Tongue (tissue), 2 donors: ENCODE measurements around the gene KCNK7. TPM values are rescaled to one million over a fixed set of nuclear protein-coding genes. Genes with fewer than 3 reads are reported as not detected.
A peak's percentile ranks its signal among the peaks of the same experiment; 100 is the strongest.
"Not testable (repeated sequence)": the region's sequence is repeated elsewhere in the genome, so short reads cannot be mapped to it uniquely, and the experiment has no call there.

Experiments
- DNase-seq: peaks from one replicate; pipeline ENCODE4 v3.0.0-alpha.2; 2015
- total RNA-seq: library from RNA; depleted of rRNA; stranded (reverse); fragments of >200 nt; gene quantifications from one replicate; pipeline ENCODE4 v1.2.3, GENCODE V29; 2014

Gene KCNK7
- total RNA-seq, 1 donor from 2014 or later, result 4.2 TPM

DNA sequence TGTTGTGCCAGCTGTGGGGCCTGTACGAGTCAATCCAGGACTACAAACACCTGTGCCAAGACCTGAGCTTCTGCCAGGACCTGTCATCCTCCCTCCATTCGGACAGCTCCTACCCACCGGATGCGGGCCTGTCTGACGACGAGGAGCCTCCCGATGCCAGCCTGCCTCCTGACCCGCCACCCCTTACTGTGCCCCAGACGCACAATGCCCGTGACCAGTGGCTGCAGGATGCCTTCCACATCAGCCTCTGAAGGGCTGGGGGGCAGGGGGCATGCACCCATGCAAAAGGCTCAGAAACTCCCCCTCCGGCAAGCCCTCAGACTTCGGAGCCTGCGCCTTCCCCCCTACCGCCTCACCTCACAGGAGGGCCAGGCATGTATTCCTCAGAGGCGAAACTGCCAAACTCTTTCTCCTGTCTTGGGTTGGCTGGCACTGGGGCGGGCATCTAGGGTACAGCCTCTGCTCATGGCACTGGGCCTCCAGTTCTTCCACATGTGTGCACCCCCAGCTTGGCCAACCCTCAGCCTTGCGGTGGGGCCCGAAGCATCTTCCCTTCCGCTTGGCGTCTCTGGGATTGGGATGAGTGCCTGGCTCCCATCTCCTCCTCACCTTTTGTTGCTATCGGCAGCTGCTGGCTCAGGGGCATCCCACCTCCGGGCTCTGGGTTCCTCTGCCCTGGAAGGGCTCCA lies 22.1 kb downstream of the KCNK7 start:
- no peak for DNase-seq

DNA sequence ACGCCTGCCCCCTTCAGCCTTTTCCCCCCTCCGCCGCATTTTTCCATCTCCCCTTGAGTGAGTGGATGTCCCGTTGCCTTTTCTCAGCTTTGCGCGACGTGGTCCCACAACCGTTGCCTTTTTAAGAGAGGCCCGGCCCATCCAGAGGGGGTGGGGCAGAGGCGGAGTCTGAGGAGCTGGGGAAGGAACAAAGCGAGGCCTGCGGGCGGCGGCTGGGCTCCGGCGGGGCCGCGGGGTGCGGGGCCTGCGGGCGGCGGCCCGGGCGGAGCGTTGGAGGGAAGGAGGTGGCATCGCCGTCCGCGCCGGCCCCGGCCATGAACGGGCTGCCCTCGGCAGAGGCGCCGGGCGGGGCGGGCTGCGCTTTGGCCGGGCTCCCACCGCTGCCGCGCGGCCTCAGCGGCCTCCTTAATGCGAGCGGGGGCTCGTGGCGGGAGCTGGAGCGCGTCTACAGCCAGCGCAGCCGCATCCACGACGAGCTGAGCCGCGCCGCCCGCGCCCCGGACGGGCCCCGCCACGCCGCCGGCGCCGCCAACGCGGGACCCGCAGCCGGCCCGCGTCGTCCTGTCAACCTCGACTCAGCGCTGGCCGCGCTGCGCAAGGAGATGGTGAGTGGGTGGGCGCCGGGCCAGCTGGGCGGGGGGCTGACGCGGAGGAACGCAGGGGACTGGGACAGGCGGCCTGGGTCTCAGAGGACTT lies 23.1 kb downstream of the KCNK7 start, which contains the start of gene FAM89B:
Gene FAM89B (plus strand): TSS at position 183 of the 696 bp plus-strand sequence. CDS start 132 bp downstream, at position 315.
- DNase-seq, result peak; percentile 97

DNA sequence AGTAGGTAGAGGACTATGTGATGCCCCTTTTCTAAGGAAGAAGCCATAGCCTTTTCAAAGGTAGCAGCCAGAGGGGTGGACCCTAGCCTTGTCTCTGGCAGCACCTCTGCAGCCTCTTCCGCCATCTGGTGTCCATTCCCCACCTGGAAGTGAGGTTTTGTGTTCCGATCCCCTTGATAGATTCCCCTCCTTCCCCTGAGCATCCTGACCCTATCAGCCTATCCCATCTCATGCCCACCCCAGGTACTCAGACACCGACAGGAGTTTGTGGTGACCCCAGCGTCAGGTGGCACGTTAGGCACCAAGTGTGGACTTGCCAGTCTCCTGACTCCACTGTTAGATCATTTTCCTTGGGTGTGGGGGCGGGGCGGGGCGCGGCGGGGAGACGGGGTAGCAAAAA lies 23.7 kb downstream of the KCNK7 start:
- DNase-seq, result peak; percentile 71

DNA sequence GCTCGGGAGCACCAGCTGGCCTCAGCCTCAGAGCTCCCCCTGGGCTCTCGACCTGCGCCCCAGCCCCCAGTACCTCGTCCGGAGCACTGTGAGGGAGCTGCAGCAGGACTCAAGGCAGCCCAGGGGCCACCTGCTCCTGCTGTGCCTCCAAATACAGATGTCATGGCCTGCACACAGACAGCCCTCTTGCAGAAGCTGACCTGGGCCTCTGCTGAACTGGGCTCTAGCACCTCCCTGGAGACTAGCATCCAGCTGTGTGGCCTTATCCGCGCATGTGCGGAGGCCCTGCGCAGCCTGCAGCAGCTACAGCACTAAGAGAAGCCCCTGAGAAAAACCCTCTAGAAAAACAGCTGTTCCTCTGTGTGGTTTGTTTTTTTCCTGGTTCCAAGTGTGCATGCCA lies 24.2 kb downstream of the KCNK7 start:
- no peak for DNase-seq

DNA sequence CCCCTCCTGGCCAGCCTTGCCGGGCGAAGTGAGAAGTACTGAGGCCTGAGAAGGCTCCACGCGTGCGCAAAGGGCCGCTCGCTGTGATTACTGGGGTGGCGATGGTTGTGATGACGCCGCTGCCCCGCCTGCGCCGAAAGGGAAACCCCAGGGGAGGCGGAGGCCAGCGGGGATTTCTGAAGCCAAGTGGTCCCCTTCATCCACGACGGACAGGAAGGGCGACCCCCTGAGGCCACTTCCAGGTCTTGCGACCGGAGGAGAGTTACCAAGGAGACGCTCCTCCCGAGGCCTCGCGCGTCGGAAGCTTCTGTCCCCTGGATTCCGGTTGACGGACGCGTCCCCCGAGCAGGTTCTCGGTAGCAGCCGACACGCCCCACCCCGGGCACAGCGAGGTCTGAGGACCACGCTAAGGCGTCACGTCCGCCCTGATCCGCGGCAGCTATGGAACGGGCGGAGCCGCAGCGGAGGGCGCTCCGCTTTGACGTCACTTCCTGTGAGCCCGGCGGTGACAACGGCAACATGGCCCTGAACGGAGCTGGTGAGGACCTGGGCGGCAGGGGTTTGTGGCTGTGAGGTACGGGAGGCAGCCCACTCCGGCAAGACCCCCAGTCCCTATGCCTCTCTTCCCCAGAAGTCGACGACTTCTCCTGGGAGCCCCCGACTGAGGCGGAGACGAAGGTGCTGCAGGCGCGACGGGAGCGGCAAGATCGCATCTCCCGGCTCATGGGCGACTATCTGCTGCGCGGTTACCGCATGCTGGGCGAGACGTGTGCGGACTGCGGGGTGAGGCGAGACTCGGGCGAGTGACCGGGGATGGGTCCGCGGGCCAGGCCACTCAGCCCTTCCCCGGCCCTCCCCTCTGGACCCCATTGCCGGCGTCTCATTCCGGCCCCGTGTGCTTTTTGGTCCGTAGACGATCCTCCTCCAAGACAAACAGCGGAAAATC lies 25.4 kb downstream of the KCNK7 start, which contains the start of gene ZNRD2:
Gene ZNRD2 (plus strand): TSS at position 505 of the 946 bp plus-strand sequence. CDS start 15 bp downstream, at position 520.
- peak; percentile 99 for DNase-seq

DNA sequence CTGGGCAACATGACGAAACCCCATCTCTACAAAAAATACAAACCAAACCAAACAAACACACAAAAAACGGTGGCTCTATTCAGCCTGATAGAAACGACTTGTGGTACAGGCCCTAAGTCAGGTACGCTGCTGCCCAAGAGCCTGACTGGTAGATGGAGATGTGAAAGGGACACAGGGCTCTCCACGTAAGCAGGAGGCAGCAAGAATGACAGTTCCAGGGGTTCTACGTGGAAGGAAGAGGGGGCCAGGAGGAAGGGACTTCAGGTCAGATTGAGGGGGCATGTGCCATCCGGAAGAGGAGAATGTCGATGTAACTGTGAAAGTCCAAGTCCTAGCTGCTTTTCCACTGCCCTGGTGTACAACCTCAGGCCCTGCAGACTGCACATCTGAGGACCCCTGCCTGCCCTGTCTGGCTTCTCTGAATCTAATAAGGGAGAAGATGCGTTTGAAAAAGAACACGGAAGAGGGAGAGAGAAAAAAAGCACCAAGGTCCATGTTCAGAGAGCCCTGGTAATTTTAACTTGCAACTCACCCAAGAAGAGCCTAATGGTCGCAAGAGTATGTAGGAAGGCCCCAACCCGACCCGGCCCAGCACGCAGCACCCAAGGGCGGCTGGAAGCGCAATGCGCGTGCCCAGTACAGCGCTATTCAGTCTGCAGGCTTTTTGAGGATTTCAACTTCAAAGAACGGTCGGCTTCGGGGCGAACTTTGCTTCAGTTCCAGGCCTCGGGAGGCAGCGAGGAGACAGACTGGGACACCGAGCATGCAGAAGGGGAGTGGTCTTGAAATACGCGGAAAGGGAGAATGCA lies 26.2 kb downstream of the KCNK7 start:
- no peak for DNase-seq

DNA sequence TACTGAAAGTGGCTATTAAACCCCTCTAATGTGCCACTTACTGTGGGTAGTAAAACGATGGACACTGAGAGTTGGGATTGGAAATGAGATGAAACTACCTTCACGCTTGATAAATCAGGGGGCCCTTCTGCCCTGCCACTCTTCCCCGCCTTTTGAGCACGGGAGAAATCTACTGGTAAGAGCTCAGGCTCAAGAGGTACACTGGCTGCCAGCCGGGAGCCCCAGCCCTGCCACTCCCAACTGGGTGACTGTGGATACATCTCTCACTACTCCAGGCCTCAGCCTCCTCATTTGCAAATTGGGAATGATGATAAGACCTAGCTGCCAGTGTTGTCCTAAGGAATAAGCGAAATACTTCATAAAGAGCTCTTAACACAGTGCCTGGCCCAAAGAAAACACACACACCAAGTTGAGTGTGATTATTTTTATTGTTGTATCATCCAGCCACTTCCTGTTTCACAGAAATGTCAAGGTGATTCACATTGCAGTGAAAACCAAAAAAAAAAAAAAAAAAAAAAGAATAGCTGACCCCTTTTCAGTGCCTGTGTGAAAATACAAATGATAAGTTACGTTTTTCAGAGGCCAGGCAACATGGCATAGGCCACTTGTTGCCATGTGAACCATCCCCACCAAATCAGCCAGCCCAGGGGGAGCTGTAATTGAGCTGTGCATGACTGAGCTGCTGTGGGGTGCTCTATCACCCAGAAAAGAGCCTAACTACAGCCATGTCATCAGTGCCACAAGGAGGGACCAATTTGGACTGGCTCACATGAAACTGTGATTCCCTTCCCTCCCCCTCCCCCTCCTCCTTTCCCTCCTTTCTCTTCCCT lies 29.8 kb downstream of the KCNK7 start:
- no peak for DNase-seq

DNA sequence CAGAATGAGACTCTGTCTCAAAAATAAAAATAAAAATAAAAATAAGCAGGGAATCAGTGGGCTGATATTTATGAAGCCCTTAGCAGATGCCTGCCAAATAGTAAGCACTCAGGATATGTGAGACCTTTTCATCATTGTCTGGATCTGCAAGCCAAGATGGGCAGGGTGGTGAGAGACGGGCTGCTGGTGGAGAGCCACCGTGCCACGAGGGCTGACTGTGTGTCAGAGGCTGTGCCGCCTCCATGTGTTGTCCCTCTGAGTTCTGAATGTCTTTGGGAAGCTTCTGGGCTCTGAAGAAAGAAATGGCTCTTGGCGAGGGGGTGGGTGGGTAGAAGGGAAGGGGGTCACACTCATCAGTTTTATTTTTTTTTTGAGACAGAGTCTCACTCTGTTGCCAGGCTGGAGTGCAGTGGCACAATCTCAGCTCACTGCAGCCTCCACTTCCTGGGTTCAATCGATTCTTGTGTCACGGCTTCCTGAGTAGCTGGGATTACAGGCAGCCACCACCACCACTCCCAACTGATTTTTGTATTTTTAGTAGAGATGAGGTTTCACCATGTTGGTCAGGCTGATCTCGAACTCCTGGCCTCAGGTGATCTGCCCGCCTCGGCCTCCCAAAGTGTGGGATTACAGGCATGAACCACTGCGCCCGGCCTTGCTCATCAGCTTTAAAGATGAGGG lies 30.6 kb downstream of the KCNK7 start:
- DNase-seq, result not testable (repeated sequence)

DNA sequence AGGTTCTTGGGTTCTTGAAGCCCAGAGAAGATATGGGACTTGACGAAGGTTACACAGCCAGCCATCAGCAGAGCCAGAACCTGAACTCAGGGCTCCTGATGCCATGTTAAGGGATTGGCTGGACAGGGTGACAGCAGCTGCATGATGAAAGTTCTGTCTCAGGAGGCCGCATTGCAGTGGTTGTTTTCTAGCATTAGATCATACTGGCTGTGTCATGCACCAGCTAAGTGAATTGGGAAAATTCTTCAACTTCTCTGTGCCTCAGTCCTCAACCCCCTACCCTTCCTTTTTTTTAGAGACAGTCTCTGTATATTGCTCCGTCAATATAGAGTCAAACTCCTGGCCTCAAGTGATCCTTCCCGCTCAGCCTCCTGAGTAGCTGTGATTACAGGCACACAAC lies 32.0 kb downstream of the KCNK7 start:
- no peak for DNase-seq

DNA sequence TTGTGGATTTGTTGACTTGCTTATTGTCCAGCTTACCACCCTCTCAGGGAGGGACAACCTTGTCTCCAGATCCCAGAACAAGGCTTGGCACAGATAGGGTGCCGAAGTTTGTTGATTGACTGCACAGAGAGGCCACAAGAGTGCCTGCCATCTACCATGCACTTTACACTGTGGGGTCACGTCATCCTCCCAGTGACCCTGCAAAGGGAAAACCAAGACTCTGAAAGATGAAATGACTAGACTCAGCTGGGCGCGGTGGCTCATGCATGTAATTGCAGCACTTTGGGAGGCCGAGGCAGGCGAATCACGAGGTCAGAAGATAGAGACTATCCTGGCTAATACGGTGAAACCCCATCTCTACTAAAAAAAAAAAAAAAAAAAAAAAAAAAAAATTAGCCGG lies 32.8 kb downstream of the KCNK7 start:
- DNase-seq, result no peak

DNA sequence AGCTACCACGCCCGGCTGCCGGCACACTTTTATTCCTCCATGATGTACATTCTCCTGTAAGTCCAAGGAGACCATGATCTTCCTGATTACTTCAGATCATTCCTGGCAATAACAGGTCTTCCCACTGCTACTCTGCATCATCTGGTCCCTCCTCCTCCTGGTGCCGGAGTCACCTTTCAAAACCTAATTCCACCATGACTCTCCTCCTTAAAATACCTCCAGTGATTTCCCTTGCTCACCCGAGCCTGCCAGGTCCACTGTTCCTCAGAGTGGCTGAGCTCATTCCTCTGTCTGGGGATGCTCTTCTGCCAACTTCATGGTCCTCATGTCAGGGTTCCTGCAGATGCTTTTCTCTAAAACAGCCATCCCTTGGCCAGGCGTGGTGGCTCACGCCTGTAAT lies 33.6 kb downstream of the KCNK7 start:
- DNase-seq, result no peak

DNA sequence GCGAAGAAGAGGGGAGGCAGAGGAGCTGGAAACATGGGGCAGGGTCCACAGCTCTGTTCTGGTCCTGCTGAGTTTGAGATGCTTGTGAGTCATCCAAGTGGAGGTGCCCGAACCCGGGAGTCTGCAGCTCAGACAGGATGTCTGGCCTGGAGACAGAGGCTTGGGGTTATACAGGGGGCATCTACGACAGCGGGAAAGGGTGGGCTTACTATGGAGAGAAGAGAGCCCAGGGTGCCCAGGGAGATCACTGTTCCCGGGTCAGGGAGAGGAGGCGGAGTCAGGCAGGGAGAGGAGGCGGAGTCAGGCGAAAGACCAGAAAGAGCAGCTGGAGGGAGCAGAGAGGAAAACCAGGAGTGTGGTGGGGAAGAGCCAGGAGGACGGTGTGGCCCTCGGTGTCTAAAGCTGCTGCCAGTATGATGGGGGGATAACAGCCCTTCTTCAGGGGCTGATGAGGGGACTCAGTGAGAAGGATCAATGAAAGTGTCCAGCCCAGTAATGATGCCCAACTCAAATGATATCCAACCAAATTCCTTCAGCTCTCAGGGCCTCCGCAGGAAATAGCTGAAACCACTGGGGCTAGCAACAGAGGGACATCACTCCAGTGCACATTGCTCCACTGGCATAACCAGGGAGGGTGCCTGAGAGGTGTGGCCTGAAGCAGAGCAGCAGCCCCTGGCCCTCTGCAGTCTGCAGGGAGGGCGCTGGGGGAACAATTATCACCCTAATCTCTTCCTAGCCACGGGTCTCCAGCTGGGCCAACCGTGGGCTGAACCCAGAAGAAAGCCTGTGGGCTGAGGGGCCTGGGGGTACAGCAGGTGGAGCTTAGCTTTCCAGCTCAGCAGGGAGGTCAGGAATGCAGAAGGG lies 34.8 kb downstream of the KCNK7 start:
- DNase-seq, result peak; percentile 80

DNA sequence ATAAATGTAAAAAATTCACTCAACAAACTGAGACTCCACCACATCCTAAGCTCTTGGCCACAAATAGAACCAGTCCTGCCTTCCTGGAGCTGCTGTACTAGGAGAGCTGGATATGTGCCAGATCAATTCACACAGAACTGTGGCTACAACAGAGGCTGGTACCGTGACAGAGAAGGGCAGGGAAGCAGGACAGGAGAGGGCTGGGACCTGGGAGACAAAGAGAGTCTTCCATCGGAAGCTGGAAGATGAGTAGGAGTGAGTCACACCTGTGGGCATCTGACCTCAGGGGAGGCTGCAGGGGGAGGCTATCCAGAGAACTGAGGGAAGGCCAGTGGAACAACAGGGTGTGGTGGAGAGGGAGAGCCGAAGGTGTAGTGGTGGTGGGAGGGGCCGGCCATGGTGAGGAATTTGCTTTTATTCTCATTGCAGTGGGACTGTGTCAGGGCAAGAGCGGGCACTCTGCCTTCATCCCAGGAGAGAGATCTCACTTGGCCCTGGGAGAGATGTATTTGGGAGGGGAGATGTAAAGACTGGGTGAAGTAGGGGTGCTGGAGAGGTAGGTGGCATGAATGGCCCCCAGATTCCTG lies 35.6 kb downstream of the KCNK7 start:
- DNase-seq, result peak; percentile 58

DNA sequence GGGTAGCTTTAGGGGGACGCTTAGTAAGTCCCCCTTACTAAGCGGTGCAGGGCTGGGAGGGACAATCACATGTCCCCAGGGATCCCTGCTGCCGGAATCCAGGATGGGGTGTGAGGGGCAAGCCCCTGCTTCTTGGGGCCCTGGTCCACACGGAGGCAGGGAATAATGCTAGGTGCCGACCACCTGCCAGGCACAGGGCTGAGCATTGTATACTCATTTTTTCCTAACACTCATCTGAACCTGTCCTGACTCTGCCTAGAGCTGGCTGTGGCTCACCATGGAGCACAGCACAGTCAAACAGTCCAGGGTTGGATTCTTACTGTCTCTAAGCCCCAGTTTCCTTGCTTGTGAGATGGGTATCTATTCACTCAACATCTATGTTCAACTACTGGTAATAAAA lies 36.1 kb downstream of the KCNK7 start:
- DNase-seq, result no peak

DNA sequence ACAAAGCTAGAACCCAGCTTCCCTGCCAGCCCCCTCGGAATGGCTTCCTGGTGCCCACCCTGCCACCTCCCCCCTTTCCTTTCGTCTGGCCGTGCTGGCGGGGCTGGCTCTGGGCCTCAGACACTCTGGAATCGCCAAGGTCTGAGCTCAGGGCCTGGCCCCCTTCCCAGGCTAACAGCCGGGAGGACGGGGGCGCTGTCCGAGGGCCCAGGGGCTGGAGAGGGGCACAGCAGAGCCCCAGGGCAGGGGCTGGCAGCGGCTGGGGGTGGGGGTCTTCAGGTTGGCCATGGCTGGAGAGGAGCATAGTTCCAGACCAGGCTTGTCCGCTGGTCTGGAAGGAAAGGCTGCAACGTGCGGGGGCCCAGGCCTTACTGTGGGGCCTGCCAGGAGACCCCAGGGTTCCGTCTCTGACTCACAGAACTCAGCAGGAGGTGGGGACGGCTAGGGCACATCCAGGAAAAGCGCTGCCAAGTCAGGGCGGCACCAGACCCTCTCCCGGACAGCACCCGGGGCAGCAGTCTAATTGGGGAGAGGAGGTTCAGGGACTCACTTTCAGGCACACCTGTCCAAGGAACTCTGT lies 36.6 kb downstream of the KCNK7 start:
- DNase-seq, result no peak

DNA sequence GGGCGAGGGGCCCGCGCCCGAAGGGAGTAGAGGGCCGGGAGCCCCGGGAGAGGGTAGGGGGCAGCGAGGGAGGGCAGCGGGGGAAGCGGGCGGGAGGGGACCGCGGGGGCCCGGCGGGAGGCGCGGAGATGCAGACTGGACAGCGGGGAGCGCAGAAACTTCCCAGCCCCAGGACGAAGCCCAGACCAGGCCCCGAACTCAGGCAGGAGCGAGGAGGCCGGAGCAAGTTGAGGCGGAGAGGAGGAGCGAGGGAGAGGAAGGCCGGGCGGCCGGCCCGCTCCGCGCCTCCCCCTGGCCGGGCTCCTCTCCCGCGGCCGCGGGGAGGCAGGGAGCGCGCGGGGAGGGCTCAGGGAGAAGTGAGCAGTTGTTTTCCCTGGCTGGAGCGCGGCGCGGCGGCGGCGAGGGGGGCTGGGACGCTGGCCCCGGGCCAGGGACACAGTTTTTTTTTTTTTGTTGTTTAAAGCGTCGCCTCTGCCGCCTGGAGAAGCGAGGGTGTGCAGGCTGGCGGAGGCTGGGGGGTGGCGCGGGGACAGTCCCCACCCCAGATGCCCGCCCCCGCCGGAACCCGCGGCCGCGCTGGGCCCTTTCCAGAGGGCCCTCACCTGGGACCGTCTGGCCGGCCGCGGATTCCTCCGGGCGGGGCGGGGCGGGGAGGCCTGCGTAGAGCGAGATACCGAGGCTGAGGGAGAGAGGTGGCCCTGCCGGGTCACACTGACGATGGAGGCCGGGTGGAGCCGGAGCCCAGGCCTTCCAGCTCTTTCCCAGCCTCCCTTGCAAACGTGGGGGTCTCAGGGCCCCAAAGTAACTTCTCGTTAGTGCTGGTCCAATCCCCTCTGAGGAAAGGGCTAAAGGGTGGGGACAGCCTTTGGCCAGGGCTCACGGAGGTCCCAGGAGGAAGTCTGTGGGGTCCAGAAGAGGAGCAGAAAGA lies 37.3 kb downstream of the KCNK7 start, which contains the start of gene LTBP3:
Gene LTBP3 (minus strand): TSS at position 358 of the 928 bp plus-strand sequence. CDS start 400 bp downstream, outside the sequence.
- peak; percentile 94 for DNase-seq
